Neuronal stem cell (in vitro differentiated cells): ENCODE measurements around the gene ARHGEF16.

Source experiments
- DNase-seq: peaks from one replicate; pipeline ENCODE4 v3.0.0-alpha.2; 2013; ENCODE audit warnings: low spot score
- H2AFZ ChIP-seq: one replicate; pipeline ENCODE4 v1.6.1; 2013; ENCODE audit warnings: mild to moderate bottlenecking, low read length, inconsistent platforms
- H2AK5ac ChIP-seq: 2 replicates; pipeline ENCODE4 v1.6.1; 2013; ENCODE audit warnings: low read depth, mild to moderate bottlenecking, inconsistent platforms, low read length, moderate library complexity, mixed read lengths
- H2BK120ac ChIP-seq: 2 replicates; pipeline ENCODE4 v1.6.1; 2013; ENCODE audit warnings: low read depth, mild to moderate bottlenecking, inconsistent platforms, low read length, moderate library complexity, mixed read lengths
- H2BK12ac ChIP-seq: one replicate; pipeline ENCODE4 v1.6.1; 2013; ENCODE audit warnings: low read length, inconsistent platforms
- H2BK15ac ChIP-seq: 2 replicates; pipeline ENCODE4 v1.6.1; 2013; ENCODE audit warnings: mild to moderate bottlenecking, low read length, inconsistent platforms, mixed read lengths
- H2BK5ac ChIP-seq: one replicate; pipeline ENCODE4 v1.6.1; 2013; ENCODE audit warnings: inconsistent platforms, mild to moderate bottlenecking, low read length, moderate library complexity
- H3K14ac ChIP-seq: one replicate; pipeline ENCODE4 v1.6.1; 2013; ENCODE audit warnings: low read length, inconsistent platforms
- H3K18ac ChIP-seq: 2 replicates; pipeline ENCODE4 v1.6.1; 2013; ENCODE audit warnings: low read length, inconsistent platforms
- H3K23ac ChIP-seq: 2 replicates; pipeline ENCODE4 v1.6.1; 2013; ENCODE audit warnings: low read depth, mild to moderate bottlenecking, mixed read lengths, low read length, inconsistent platforms; ENCODE audit not compliant: poor library complexity
- H3K27ac ChIP-seq: replicated peaks from 3 replicates; pipeline ENCODE4 v1.5.1; 2013; ENCODE audit warnings: low read length, inconsistent platforms
- H3K27me3 ChIP-seq, 3 experiments: 2 replicates each; pipeline ENCODE4 v1.6.1; 2013; ENCODE audit warnings: low read length in 3 of 3, mild to moderate bottlenecking in 2 of 3, inconsistent platforms in 1 of 3, low read depth in 1 of 3, mixed read lengths in 1 of 3, moderate library complexity in 1 of 3; ENCODE audit not compliant: control insufficient read depth in 3 of 3, insufficient read depth in 3 of 3
- H3K36me3 ChIP-seq, 2 donors: replicated peaks in 1 of 2; 2 replicates each; pipeline ENCODE4 v1.6.1; 2013; ENCODE audit warnings: low read length in 2 of 2; ENCODE audit not compliant: control insufficient read depth in 2 of 2, insufficient read depth in 2 of 2
- H3K4ac ChIP-seq: 2 replicates; pipeline ENCODE4 v1.6.1; 2013; ENCODE audit warnings: inconsistent platforms, mild to moderate bottlenecking, low read length, moderate library complexity
- H3K4me1 ChIP-seq, 2 donors: 1 replicate in 1 of 2; 2 replicates in 1 of 2; pipeline ENCODE4 v1.6.1; 2013; ENCODE audit warnings: low read length in 2 of 2, low read depth in 1 of 2; ENCODE audit not compliant: control insufficient read depth in 2 of 2, insufficient read depth in 1 of 2
- H3K4me2 ChIP-seq: one replicate; pipeline ENCODE4 v1.6.1; 2013; ENCODE audit warnings: mild to moderate bottlenecking, low read length, inconsistent platforms; ENCODE audit not compliant: insufficient read depth, poor library complexity, severe bottlenecking
- H3K4me3 ChIP-seq, 2 donors: 2 replicates each; pipeline ENCODE4 v1.5.1; 2013; ENCODE audit warnings: low read length in 2 of 2, mild to moderate bottlenecking in 2 of 2, inconsistent platforms in 1 of 2, moderate library complexity in 1 of 2
- H3K79me1 ChIP-seq: one replicate; pipeline ENCODE4 v1.6.1; 2013; ENCODE audit warnings: low read depth, mild to moderate bottlenecking, inconsistent platforms, low read length, moderate library complexity
- H3K9ac ChIP-seq: one replicate; pipeline ENCODE4 v1.6.1; 2013; ENCODE audit warnings: mild to moderate bottlenecking, low read depth, low read length, inconsistent platforms; ENCODE audit not compliant: poor library complexity
- H3K9me3 ChIP-seq, 2 donors: replicated peaks in 1 of 2; 2 replicates each; pipeline versions ENCODE3 to v1.6.1; 2013; ENCODE audit warnings: low read length in 2 of 2, mild to moderate bottlenecking in 2 of 2, inconsistent platforms in 1 of 2, low read depth in 1 of 2, mixed read lengths in 1 of 2, moderate library complexity in 1 of 2; ENCODE audit not compliant: control insufficient read depth in 2 of 2, insufficient read depth in 1 of 2
- H4K8ac ChIP-seq: one replicate; pipeline ENCODE4 v1.6.1; 2013; ENCODE audit warnings: low read depth, mild to moderate bottlenecking, inconsistent platforms, low read length, moderate library complexity
- H4K91ac ChIP-seq: one replicate; pipeline ENCODE4 v1.6.1; 2013; ENCODE audit warnings: low read length, low read depth, mild to moderate bottlenecking, inconsistent platforms; ENCODE audit not compliant: poor library complexity
- WGBS, 2 donors: extraction: QIAGEN DNeasy Blood & Tissue Kit; methylation state at CpG; one replicate each; pipeline ENCODE4 v1.1.7; 2013; ENCODE audit warnings: missing lambda C conversion rate in 2 of 2, mixed read lengths in 1 of 2; ENCODE audit not compliant: insufficient read length in 2 of 2, insufficient replicate concordance in 1 of 2; ENCODE audit errors: extremely low coverage in 2 of 2; 5-methylcytosine and 5-hydroxymethylcytosine counted together

Gene ARHGEF16

GRCh38 chr1:3422638-3423037, 31.8 kb upstream of the ARHGEF16 start:
- no peak overlapping the region for H3K27ac ChIP-seq
- no peak for DNase-seq
- WGBS, 2 donors, result no CpG with 5 or more reads among the region's 14 CpGs
- H2BK15ac ChIP-seq, result no peak overlapping the region
- H2BK12ac ChIP-seq, result no peak overlapping the region
- no peak overlapping the region for H2BK120ac ChIP-seq
- H3K27me3 ChIP-seq, result peaks cover 0 to 42% (median 0%) of the 10 kb centered on the region in 3 experiments
- H4K91ac ChIP-seq, result no peak overlapping the region
- no peak overlapping the region for H2BK5ac ChIP-seq
- no peak overlapping the region for H4K8ac ChIP-seq
- H3K18ac ChIP-seq, result no peak overlapping the region
- peaks cover 0 to 2% of the 10 kb centered on the region in 2 donors for H3K9me3 ChIP-seq
- no peak overlapping the region for H3K4me2 ChIP-seq
- H3K4me1 ChIP-seq, result peaks cover 0 to 5% of the 10 kb centered on the region in 2 donors
- no peak overlapping the region for H2AFZ ChIP-seq
- H3K14ac ChIP-seq, result no peak overlapping the region
- H3K9ac ChIP-seq, result no peak overlapping the region
- H2AK5ac ChIP-seq, result no peak overlapping the region
- H3K36me3 ChIP-seq, result peaks cover 0 to 8% of the 10 kb centered on the region in 2 donors
- no peak overlapping the region for H3K4me3 ChIP-seq
- no peaks in the 10 kb centered on the region for H3K79me1 ChIP-seq
- H3K4ac ChIP-seq, result no peak overlapping the region
- H3K23ac ChIP-seq, result peak overlapping the region; percentile 22

DNA sequence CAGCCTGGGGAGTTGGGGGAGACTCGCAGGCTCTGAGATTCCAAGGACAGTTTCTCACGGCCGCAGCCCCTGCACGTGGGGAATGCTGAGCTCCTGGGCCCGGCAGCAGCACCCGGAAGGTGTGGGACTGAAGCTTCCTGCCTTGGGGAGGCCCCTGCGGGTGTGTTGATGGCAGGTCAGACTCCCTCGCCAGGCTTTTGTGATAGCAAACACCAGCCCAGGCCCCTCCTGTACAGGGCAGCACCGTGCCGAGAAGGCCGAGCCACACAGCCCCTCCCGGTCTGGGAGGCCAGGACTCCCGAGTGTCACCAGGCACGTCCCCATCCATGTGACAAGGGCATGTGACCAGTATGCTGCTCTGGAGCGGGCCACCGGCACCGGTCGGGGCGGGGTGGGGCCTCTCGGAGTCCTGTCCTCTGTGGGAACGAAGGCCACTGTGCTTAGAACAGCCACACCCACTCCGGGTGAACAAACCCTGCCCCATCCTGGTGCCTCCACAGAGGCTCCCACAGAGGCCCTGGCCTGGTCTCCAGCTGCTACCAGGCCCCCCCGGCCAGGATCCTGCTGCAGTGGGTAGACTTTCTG, 31.1 kb upstream of the ARHGEF16 start:
- H4K91ac ChIP-seq, result no peak overlapping the region
- H3K14ac ChIP-seq, result no peak overlapping the region
- peaks cover 0 to 8% of the 10 kb centered on the region in 2 donors for H3K36me3 ChIP-seq
- no peak overlapping the region for H3K4me2 ChIP-seq
- H3K4me3 ChIP-seq, result no peak overlapping the region
- no peak overlapping the region for H4K8ac ChIP-seq
- H2AFZ ChIP-seq, result peak overlapping the region; percentile 40
- no peak overlapping the region for H3K9ac ChIP-seq
- no peak overlapping the region for H3K4ac ChIP-seq
- no peak overlapping the region for H2BK15ac ChIP-seq
- peak overlapping the region; percentile 49 for H3K18ac ChIP-seq
- peaks cover 0 to 2% of the 10 kb centered on the region in 2 donors for H3K9me3 ChIP-seq
- no peak for DNase-seq
- H3K27me3 ChIP-seq, result peaks cover 0 to 48% (median 0%) of the 10 kb centered on the region in 3 experiments
- H2AK5ac ChIP-seq, result no peak overlapping the region
- H3K79me1 ChIP-seq, result no peaks in the 10 kb centered on the region
- H3K4me1 ChIP-seq, result peaks cover 0 to 5% of the 10 kb centered on the region in 2 donors
- H2BK12ac ChIP-seq, result no peak overlapping the region
- no CpG with 5 or more reads among the region's 23 CpGs for WGBS, 2 donors
- H2BK120ac ChIP-seq, result no peak overlapping the region
- peak overlapping the region; percentile 6 for H3K23ac ChIP-seq
- H3K27ac ChIP-seq, result no peak overlapping the region
- H2BK5ac ChIP-seq, result peak overlapping the region; percentile 85

DNA sequence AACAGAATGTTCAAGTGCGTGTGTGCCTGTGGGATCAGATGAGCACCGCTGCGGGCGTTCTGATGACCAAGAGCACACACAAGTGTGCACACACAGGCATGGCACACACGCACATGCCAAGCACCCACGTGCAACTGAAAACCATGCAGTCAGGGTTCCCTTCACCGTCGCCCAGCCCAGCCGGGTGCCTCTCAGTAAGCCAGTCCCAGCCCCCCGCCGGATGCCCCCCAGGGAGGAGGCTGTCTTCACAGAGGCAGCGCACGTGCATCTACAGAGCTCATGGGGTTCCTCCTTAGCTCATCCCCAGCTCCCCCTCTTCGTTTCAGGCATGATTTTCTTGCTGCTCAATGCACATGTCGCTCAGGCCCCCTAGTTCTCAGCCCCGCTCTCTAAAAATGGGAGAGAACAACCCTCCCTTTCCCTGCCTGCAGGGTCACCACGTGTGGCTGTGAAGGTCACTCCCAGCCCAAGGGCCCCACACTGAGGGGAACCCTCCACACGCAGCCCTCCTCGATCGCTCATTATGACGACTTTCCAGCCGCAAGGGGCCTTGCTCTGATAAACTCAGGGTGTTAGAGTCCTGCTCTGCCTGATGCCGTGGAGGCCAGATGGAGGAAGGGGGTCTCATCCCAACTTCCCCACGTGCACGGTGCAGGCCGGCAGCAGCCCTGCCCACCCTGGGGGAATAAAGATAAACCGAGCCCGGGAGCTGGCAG, 30.4 kb upstream of the ARHGEF16 start:
- H4K8ac ChIP-seq, result no peak overlapping the region

More for the DNA sequence above, 30.4 kb upstream of the ARHGEF16 start:
- Histone ChIP-seq H2BK120ac (no peak overlapping the region), H2AK5ac (peak overlapping the region; percentile 96), H3K4me1 (peaks cover 0 to 5% of the 10 kb centered on the region in 2 donors), H3K36me3 (peaks cover 0 to 8% of the 10 kb centered on the region in 2 donors), H3K4me3 (no peak overlapping the region), H3K4ac (no peak overlapping the region), H2BK15ac (peak overlapping the region; percentile 83), H3K18ac (peak overlapping the region; percentile 88), H3K9me3 (peaks cover 0 to 2% of the 10 kb centered on the region in 2 donors), H4K91ac (no peak overlapping the region), H3K79me1 (no peaks in the 10 kb centered on the region), H3K27ac (no peak overlapping the region), H2AFZ (no peak overlapping the region), H3K4me2 (no peak overlapping the region), H2BK5ac (peak overlapping the region; percentile 85), H3K23ac (peak overlapping the region; percentile 86), H3K9ac (peak overlapping the region; percentile 68), H3K27me3 (peaks cover 0 to 51% (median 0%) of the 10 kb centered on the region in 3 experiments), H2BK12ac (peak overlapping the region; percentile 88), H3K14ac (peak overlapping the region; percentile 97)
- DNase-seq, result no peak
- WGBS, 2 donors, result no CpG with 5 or more reads among the region's 28 CpGs
